Stomach (tissue), 4 donors: ENCODE data around the gene ZDHHC8.

Experiments used
- CTCF ChIP-seq, 7 experiments: fragments of 450-650 bp in 4 of 7; fragments of 200-600 bp in 3 of 7; sonication (generic) in 3 of 7; IDR thresholded peaks; one replicate each; pipeline ENCODE4 v1.5.1; 2016 to 2019; ENCODE audit warnings: antibody characterized with exemption in 7 of 7, control low read depth in 2 of 7, mild to moderate bottlenecking in 1 of 7
- EP300 ChIP-seq: sonication (generic); formaldehyde crosslinking; IDR thresholded peaks from one replicate; pipeline ENCODE4 v1.6.1; 2017; ENCODE audit warnings: antibody characterized with exemption

- TF ChIP-seq CTCF (IDR thresholded peaks at IDR 0.05) = no peak
- TF ChIP-seq EP300 = no peak
Observed at GRCh38 chr22:20139391-20140106, 7.9 kb downstream of the ZDHHC8 start.
